ENCODE measurements around the gene PDCD1LG2.
"Not testable (repeated sequence)": the region's sequence is repeated elsewhere in the genome, so short reads cannot be mapped to it uniquely, and the experiment has no call there.

The PDCD1LG2 gene

DNA sequence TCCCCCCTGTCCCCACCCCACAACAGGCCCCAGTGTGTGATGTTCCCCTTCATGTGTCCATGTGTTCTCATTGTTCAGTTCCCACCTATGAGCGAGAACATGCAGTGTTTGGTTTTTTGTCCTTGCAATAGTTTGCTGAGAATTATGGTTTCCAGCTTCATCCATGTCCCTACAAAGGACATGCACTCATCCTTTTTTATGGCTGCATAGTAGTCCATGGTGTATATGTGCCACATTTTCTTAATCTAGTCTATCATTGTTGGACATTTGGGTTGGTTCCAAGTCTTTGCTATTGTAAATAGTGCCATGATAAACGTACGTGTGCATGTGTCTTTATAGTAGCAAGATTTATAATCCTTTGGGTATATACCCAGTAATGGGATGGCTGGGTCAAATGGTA is 15.6 kb upstream of the PDCD1LG2 start:
- not testable (repeated sequence) for DNase-seq

DNA sequence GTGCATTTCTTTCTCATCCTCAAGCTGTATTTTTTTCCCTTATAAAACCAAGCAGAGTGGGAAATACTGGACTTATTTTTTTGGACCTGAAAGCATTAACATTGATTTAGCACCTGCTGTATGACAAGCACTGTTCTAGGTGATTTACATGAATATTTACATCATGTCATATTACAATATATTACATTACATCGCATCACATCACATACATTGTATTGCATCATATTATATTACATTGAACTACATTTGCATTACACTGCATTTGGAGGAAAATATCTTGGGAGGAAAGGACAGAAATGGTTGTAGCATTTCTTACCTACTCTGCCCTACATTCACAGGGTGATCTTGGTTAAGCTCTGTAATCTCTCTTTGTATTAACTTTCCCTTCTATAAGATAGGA is 11.2 kb upstream of the PDCD1LG2 start:
- DNase-seq = no peak

DNA sequence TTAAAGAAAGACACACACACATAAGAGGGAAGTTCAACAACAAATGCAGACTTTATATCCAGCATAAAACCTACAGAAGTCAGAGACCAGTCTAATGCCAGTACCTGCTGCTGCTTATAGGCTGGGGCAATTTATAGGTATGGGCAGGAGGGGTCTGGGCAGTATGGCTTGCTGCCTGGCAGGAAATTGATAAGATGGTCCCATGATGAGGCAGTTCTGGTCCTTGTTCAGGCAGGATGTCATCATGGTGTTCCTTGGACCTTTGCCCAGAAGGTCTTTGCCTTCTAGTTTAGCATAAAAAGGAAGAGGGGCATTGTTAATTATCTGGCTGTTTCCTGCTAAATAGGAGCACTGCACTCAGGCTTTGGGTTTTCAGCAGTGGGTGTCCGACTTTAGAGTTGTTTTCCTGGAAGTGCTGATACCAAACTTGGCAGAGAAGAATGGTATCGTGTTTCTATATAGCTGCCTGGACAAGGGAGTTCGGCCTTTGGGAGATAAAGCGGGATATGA is 10.4 kb upstream of the PDCD1LG2 start:
- no peak for DNase-seq

DNA sequence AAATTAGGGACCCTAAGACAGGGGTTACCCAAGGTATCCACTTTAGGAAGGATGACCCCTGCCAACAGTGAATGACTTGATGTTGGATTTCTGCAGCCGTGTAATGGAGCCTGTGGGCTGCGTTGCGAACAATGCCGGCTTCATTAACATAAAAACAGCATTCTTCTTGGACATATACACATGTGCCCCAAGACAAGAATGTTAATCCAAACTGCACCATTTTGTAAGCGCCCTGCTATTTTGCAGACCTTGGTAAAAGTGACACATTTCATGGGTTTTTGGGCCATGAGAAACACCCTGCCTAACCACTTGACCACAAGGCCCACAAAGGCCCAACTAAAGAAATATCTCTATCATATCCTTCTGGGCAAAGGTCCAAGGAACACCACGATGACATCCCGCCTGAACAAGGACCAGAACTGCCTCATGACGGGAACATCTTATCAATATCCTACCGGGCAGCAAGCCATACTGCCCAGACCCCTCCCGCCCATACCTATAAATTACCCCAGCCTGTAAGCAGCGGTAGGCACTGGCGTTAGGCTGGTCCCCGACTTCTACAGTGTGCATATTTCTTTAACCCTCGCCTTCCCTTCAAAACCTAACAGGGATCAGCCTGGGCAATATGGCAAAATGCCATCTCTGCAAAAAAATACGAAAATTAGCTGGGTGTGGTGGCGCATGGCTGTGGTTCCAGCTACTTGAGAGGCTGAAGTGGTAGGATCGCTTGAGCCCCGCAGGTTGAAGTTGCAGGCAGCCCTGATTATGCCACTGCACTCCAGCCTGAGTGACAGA is 9.7 kb upstream of the PDCD1LG2 start:
- no peak for DNase-seq

DNA sequence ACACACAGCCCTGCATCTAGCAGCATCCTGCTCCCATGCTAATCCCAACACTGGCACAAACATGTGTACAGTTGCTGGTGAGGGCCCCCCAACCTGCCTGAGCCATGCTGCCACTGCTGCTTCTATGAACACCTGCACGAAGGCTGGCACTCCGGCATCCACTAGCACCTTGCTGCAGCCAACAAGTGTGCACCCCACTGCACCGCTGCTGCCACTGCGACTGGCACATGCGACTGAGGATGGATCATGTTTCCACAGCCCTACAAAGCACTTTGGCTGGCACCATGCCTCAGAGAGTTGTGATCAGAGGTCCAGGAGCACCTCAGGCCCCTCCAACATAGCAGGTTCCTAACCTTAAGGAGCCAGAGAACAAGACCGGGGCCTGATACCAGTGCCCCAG is 7.8 kb upstream of the PDCD1LG2 start:
- no peak for DNase-seq

DNA sequence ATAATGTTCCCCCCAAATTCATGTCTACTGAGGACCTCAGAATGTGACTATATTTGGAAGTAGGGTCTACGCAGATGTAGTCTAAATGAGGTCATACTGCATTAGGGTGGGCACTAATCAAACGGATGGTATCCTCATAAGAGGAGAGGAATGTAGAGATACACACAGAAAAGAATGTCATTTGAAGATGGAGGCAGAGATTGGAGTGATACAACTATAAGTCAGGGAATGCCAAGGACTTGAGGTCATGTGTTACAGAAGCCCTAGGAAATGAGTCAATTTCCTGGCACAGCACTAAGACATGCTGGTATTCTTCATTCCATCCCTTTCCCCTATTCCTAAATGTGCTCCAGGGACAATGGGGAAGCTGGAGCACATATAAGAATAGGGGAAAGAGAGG is 758 bp upstream of the PDCD1LG2 start:
- DNase-seq = no peak

DNA sequence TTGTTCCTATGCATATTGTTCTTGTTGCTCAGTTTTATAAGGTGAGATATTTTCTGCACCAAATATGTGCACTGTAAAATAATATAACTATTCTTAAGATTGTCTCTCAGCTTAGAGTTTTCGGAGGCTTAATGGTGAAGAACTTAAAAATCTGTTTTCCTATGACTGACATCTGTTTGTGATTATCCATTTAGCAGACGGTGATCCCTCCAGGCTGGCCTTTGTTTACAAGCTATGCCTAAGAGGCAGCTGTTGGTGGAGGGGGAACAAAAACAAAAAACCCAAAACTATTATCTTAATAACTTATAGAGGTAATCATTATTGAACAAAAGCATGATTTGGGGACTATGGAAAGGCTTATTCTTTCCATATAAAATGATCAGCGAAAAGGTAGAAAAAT is 658 bp downstream of the PDCD1LG2 start:
- no peak for DNase-seq

DNA sequence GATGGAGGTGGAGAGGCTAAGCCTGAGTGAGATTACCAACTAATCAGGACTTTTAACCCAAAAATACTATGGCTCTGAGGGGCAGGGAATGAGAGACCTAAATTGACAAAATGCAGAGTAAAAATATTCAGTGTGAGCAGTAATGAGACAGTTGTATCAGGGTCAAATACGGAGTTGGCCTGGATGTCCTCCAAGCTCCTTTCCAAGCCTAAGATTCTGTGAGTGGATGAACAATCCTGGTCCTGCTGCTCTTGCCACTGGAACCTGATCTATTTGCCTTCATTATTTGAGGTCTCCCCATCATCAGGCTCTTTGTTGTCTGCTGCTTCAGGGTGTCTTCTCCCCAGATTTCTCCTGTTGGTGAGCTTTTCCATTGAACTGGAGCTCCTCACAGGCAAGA is 1.1 kb downstream of the PDCD1LG2 start:
- no peak for DNase-seq

DNA sequence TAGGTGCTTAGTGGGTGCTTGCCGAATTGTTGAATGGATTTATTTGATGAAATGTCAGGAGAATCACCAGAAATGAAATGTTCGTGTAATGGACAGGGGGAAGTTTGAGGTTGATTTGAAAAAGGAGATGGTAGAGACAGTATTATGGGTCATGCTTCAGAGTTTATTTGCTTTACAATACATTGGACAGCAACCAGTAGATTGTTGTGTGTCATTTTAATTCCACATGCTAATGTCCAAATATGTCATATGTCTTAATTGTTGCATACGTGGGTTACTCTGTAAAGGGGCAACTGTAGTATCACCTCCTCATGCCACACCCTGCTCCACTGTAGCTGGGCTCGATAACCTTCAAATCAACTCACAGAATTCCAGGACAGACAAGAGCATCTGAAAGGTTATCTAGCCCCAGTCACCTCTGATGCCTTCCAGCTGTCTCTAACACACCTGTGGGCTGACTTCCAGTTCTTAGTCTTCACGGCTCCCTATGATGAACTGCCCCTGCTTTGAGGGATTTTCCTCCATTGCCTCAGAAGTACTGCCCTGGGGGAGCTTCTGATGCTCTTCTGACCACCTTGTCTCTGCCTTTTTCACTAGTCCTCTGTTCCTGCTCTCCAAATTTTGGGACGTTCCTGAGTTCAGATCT is 1.7 kb downstream of the PDCD1LG2 start:
- no peak for DNase-seq

DNA sequence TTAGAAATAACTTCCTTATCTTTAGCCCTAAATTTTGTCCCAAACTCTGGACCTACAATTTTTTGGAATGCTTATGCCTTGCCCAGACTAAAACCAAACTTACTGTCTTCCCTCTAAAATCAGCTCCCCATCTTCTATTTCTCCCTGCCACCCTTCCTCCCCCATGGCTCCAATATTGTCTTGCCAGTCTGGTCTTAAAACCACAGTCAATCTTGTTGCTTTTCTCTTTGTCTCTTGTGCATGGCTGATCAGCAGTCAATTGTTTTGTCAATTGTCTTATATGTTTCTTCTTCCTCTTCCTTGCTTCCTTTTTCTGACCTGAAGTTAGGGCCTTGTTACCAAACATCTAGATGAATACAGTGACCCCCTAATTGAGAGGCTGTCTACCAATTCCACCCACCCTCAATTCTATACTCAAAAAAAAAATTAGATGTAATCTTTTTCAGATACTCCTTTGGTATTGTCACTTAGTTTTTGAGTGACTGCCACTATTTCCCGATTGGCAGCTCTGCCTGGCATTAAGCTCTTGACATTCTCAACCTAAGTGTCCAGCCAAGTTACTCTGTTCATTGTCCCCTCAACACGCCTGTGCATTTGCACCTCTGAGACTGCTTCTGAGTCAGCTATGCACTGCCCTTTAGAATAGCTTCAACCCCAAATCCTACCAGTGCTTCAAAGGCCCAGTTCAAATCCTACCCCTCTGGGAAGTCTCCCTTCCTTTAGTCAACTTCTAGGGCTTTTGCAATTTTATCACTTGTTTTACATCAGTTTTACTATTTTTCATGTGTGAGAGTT is 2.5 kb downstream of the PDCD1LG2 start:
- DNase-seq = no peak

DNA sequence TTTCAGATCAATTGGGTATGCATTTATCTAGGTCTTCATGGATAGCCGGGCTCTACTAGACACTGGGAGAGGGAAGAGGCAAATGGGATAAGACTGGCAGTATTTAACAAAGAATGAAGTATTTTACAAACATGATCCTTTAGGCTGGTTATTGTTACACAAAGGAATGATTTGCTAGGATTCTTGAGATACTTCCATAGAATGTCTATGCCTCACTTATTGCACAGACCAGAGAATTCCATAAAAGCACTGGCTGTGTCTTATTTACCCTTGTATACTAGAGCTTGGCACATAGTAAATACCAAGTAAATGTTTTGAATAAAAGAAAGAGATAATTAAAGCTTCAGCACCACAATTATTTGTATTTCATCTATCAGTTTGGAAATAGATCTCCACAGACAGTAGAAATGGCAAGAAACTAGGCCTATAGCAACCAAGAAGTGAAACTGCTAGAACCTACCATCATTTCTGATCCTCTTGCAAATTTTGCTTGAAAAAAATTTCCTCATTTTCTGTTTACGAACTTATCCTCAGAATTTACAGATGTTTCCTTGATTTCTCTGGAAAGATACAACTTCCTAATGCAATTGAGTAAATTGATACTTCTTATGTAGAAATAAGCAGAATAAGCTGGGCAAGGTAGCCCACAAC is 3.8 kb downstream of the PDCD1LG2 start:
- DNase-seq = no peak

DNA sequence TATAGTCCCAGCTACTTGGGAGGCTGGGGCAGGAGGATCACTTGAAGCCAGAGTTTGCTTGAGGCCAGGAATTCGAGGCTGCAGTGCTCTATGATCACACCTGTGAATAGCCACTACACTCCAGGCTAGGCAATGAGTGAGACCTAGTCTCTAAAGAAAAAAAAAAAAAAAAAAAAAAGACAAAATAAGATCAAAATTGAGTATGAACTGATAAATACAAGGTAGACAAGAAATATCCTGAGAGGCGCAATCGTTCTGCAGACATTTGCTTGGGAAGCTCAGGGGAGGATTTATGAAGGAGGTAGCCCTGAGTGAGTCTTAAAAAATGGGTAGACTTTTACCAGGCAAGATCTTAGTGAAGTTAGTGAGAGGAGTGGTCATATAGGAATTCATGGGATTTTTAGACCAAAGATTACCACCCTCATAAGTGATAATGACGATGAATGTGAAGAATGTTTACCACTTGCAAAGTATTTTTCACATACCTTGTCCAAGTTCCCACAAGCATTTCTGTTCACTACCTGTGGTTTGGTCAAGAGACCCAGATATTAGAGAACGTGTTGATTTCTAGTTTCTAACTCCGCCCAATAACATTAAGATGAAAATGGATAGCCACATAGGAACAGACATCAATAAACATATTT is 4.4 kb downstream of the PDCD1LG2 start:
- no peak for DNase-seq

DNA sequence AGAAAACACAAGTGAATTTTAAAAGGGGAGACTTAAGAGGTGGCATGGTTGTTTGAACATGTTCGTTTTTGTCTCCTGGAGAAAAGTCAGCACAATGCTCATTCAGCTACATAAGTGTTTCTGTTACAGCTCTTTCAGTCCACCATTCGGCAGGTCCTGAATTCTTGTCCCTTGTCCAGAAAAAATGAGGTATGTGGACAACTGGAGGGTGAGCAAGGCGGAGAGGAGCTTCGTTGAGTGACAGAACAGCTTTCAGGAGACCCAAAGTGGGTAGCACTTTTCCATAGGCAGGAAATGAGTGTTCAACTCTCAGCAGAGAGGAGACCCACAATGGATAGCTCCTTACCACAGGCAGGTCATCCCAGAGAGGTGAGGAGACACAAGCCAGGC is 4.9 kb downstream of the PDCD1LG2 start:
- no peak for DNase-seq

DNA sequence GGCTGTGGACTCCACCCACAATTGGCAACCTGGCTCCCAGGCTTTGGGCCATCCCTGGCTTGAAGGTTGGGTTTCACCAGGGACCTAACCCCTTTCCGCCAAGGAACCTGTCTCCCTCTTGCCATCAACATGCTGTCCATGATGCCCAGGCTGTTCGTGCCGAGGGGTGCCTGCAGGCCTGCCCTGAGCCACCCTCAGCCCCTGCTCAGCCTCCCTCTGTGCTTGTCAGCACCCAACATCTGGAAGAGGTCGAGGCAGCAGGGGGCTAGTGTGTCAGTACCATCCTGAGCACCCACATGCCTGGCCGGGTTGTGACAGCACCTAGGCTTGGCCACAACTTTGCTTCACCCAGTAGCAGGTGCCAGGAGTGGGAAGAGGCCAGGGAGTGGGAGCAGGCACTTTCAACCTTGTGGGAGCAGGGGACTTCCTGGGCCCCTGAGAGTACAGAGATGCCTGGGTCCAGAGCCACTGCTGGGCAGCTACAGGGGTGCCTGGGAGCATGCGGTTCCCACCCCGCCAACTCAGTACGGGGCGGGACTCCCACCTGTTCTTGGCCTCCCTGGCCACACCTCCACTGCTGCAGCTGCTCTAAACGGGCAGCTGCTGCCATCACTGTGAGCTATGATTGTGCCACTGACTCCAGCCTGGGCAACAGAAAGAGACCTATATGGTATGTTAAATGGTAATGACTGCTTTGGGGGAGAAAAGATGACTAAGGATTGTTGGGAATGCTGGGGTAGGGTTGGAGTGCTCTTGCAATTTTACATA is 6.3 kb downstream of the PDCD1LG2 start:
- no peak for DNase-seq

DNA sequence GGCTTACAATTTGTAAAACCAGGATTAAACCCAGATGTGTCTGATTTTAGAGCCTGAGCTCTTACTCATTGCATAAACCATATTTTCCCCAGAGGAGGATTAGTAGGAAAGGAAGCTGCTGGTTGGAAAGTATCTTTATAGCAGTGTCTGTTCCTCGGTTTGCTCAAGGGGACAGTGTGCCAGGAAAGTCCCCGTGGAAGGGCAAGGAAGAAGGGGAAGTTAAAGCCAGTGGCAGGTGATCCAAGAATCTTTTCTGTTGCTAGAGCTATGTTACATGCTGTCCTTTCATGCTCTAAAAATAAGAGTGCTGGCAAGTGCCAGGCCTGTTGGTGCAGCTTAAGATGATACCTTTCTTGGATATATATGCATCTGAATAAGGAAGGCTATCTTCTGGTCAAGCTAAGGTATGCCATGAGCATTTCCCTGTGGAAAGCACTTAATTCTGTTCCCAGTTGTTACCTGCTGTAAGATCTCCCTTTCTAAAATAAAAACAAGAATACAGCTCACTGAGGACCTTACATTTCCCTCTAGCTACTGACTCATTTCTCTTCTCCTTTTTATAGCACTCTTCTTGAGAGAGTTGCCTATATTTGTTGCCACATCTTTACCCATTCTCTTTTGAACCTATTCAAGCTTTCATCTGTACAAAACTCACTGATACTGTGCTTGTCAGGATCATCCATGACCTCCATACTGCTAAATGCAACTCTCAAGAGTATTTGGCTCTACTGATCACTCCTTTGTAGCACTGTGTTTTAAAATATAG is 8.0 kb downstream of the PDCD1LG2 start:
- no peak for DNase-seq

DNA sequence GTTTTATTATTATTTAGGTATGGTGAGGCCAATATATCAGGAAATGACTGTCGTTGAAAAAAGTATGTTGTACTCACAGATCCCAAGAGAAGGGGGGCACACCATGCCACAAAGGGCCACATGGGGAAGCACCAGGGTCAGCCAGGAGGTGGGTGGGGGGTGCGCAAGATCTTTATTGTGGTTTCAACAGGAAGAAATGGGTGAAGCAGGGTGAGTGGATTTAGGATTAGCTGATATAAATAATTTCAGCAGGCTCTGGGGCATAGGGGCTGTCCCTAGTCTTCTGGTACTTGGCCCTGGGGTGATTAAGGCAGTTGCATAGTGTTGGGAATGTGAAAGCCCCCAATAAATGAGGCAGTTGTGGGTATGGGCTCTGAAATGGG is 8.6 kb downstream of the PDCD1LG2 start:
- DNase-seq = no peak

DNA sequence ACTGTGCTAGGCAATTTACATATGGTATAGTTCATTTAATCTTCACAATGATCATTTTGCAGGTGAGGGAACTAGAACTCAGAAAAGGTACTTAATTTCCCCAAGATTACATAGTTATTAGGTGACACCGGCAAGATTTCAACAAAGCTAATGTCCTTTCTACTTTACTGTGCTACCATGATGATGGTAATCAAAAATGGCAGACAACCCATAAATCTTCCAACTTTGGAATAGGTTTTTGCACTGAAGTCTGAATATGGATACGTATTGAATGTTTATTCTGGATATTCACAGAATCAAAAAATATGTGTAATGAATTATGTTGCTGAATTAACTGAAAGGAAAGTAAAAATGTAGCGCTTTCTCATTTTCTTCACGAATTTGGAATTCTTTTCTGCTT is 13.8 kb downstream of the PDCD1LG2 start:
- DNase-seq = no peak

DNA sequence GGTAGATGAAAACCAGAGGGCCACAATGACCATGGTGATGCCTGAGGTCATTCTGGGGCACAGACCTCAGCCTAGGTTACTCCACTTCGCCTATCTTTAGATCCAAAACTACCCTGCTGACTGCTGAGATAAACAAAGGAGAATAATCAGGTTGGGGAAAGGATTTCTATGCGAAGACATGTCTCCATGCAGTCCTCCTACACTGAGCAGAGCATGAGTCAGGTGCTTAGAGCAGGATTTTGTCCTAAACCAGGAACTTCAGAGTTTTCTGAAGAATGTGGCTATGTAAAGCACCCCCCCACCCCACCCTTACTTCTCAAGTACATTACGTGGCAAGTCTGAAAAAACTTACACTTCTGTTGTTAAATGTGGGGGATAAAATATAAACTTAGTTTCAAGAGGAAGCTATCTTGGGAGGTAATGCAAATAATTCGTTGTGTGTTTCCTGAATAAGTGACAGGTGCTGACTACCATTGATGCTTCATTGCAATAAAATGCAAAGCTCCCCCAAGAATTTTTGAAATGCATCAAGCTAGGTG is 19.4 kb downstream of the PDCD1LG2 start:
- DNase-seq = no peak

DNA sequence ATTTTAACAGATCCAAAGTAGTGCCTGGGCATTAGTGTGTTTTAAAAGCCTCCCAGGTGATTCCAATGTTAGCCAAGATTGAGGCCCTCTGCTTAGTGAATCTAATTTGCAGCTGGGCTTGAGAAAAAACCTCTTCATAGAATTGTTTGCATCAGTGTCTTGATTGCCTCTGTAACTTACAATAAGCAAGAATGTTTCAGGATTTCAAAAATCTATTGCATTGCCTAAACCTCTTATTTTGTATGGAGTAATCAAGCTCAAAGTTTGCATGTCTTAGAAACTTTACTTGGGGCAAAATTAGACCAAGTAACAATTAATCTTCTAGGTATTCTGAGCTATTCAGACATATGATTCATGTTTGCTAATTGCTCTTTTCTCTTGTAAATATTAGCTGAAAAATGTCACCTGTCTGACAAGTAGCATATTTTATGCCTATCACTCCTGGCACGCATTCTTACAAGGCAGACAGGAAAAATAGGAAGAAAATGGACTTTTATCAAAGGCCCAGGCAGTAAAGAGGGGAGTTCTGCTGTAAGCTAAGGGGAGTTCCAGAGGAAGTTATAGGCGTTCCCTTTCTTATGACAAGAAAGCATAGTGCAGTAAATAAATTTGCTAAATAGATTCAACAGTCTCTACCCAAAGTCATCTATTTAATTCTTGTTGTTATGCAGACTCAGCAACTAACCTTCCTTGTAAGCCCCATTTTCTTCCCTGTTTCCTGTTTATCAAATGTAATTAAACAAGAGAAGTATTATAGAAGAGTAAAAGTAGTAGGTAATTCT is 21.0 kb downstream of the PDCD1LG2 start:
- DNase-seq = no peak

DNA sequence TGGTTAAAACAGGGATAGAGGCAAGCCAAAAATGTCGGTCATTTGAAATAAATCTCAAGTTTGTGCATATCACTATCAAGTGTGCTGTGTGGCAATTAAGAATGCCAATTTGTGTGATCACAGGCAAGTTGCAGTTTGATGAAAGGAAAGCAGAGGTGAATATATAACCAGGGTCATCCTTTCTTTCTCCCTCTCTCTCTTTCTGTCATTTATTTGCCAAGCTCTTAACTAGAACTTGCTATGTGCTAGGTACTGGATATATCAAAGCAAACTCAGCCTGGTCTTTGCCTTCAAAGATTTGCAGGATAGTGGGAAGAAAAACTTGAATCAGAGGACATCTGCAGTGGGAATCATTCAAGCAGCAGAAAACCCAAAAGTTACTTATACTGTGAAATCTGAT is 22.0 kb downstream of the PDCD1LG2 start:
- DNase-seq = no peak

Data from activated CD8-positive, alpha-beta memory T cell treated with anti-CD3 and anti-CD28 coated beads, Interleukin-2, amount 50 U/mL, for 4 hours (primary cell).